Pancreas (tissue), 10 donors: ENCODE data around the gene GASK1B. TPM values are rescaled to one million over a fixed set of nuclear protein-coding genes. Genes with fewer than 3 reads are reported as not detected.

ENCODE experiments used
- ATAC-seq, 4 donors: fragments of 200-7000 bp; cut with Tn5 transposase; one replicate each; pipeline versions ENCODE4 v1.8.0 to v1.9.1; 2020; ENCODE audit warnings: mild to moderate bottlenecking in 4 of 4, moderate library complexity in 4 of 4
- DNase-seq, 6 donors: peaks; one replicate each; pipeline ENCODE4 v3.0.0-alpha.2; 2020
- FAIRE-seq: peaks from 2 replicates; lab custom pipeline; 2012; peaks lifted over from hg19 to GRCh38; lab: Jason Lieb, UNC
- H3K27ac ChIP-seq, 4 donors: fragments of 200-600 bp; sonication (generic); 1 replicate in 3 of 4; 2 replicates in 1 of 4; pipeline versions ENCODE4 v1.5.0 to v1.8.0; 2020
- H3K27me3 ChIP-seq, 4 donors: fragments of 200-600 bp; one replicate each; pipeline ENCODE4 v1.8.0; 2021
- H3K36me3 ChIP-seq, 3 donors: fragments of 200-600 bp; sonication (generic) in 1 of 3; one replicate each; pipeline versions ENCODE4 v1.5.0 to v1.8.0; 2020 to 2021
- H3K4me1 ChIP-seq, 3 donors: fragments of 200-600 bp; one replicate each; pipeline ENCODE4 v1.8.0; 2021
- H3K4me3 ChIP-seq, 4 donors: fragments of 200-600 bp; sonication (generic) in 2 of 4; one replicate each; pipeline versions ENCODE4 v1.5.0 to v1.8.0; 2020 to 2021
- H3K9me3 ChIP-seq, 4 donors: fragments of 200-600 bp; one replicate each; pipeline ENCODE4 v1.8.0; 2021
- CTCF ChIP-seq, 4 donors: fragments of 200-600 bp; sonication (generic) in 3 of 4; IDR thresholded peaks; one replicate each; pipeline versions ENCODE4 v1.5.0 to v1.8.0; 2021; ENCODE audit warnings: antibody characterized with exemption in 4 of 4
- WGBS, 2 donors: extraction: QIAGEN DNeasy Blood & Tissue Kit; methylation state at CpG; one replicate each; pipeline ENCODE4 v1.1.7; 2013; 5-methylcytosine and 5-hydroxymethylcytosine counted together
- intact Hi-C, 3 donors: fragments of 100-400 bp; cut with DNase I; formaldehyde crosslinking; loops; one replicate each; pipeline versions ENCODE4 v1.11.1 to v1.14.2; 2022
- polyA plus RNA-seq, 2 donors: library from polyadenylated mRNA; stranded (reverse); fragments of 200-250 nt; gene quantifications; one replicate each; pipeline ENCODE4 v1.2.3, GENCODE V29; 2013
- total RNA-seq, 6 donors: library from RNA; stranded (reverse); fragmentation: NEBNext Ultra II Directional in 4 of 6; extraction: Animal tissue kit (Norgen Biotek cat#: 25700) in 4 of 6; gene quantifications; one replicate each; pipeline versions ENCODE4 v1.2.1 to v1.2.4, GENCODE V29; 2021 to 2023
- donor health status: healthy with polysubstance abuse.
- donor health status: DM: no; HTN: no; CAD: no; lungs with moderate emphysema.
- donor health status: DM: no; HTN: no; CAD: no.
- donor health status: control.
- donor health status: control.
- donor health status: Bipolar disorder and iron deficiency.
- donor health status: DM: yes; HTN: yes; CAD: no.
- donor health status: DM: no; HTN: no; CAD: no.
- donor health status: DM: no; HTN: no; CAD: no.
- donor health status: DM: yes; HTN: yes; CAD: no.

GASK1B gene
- total and polyA plus RNA-seq, 8 donors = 1.4 to 27.7 (median 3.5) TPM

- peaks cover 0 to 10% (median 8%) of the 10 kb centered on the region in 3 donors for H3K4me1 ChIP-seq
- no peak for DNase-seq
- 93 to 98% methylated on average over 2 of the region's 2 CpGs for WGBS, 2 donors
- TF ChIP-seq CTCF (IDR thresholded peaks at IDR 0.05) = no peak
- H3K36me3 ChIP-seq = no peaks in the 10 kb centered on the region
- no peak overlapping the region for H3K27ac ChIP-seq
- H3K27me3 ChIP-seq = no peaks in the 10 kb centered on the region
- intact Hi-C loops = no loop called here
- no peak for ATAC-seq
- no peak for FAIRE-seq
- H3K9me3 ChIP-seq = no peaks in the 10 kb centered on the region
- H3K4me3 ChIP-seq = no peak overlapping the region
These were observed 40.6 kb upstream of the GASK1B start for GRCh38 chr4:158213466-158213865.

GRCh38 chr4:158211222-158211621, 38.4 kb upstream of the GASK1B start:
- Histone ChIP-seq H3K4me3 (peak overlapping the region in 3 of 4 donors; percentile 16 to 41 (median 37)), H3K4me1 (peaks cover 0 to 10% (median 8%) of the 10 kb centered on the region in 3 donors), H3K27ac (peak overlapping the region in 2 of 4 donors; percentile 93 to 94), H3K27me3 (no peaks in the 10 kb centered on the region), H3K36me3 (no peaks in the 10 kb centered on the region), H3K9me3 (no peaks in the 10 kb centered on the region)
- WGBS, 2 donors = 6 to 9% methylated on average over 3 of the region's 3 CpGs
- FAIRE-seq (peak; percentile 17), ATAC-seq (peak; percentile 36 to 63 (median 50)), DNase-seq (peak in 1 of 6 donors; percentile 30)
- TF ChIP-seq CTCF (IDR thresholded peaks at IDR 0.05) = no peak
- intact Hi-C loops = no loop called here

DNA sequence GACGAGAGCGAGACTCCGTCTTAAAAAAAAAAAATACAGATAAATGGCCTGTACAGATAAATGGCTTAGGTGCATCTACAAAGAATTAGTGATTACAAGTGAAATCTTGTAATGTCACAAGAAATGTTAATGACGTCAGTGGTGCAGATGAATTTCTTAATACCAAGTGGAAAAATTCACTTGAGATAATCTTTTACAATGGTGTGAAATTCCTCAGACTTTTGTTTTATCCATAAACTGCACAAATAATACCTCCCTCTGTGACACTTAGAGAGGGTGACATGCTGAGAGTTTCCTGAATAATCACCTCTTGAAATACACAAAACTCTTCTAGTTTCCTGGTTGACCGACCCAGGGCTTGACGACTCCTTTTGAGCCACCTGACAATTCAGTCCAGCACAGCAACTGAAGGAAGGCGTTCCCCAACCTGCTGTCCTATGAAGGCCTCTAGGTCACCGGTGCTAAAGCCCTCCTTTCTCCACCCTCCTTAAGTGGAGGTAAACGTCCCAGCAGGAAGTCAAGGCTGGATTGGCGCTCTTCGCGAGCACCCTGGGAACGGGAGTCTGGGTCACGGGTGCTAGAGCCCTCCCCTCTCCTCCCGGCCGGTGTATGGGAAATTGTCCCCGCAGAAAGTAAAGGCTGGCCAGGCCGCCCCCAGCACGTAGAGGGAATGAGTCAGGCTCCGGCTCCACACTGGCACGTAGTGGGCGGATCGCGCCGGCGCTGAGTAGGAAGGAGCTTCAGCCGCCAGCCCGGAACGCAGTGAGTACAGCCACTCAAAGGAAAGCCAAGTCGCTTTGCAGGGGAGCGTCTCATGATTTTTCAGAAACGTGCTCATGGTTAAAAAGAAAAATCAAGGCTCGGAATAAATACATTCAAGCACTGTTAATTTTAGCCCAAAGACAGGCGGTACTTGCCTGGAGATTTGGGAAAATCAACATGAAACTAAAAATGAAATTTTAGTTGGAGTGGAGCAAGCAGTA, 37.3 kb upstream of the GASK1B start, which contains the start of gene TMEM144:
Gene TMEM144, plus strand, starts transcription at position 662 of the 983 bp plus-strand sequence. CDS start 2,182 bp downstream, outside the sequence.
- Histone ChIP-seq H3K4me1 (peaks cover 0 to 10% (median 8%) of the 10 kb centered on the region in 3 donors), H3K27ac (peak within 1 kb of the TSS; percentile 81 to 94 (median 92)), H3K27me3 (no peaks in the 10 kb centered on the region), H3K36me3 (no peaks in the 10 kb centered on the region), H3K4me3 (peak within 1 kb of the TSS; percentile 16 to 41 (median 30)), H3K9me3 (no peaks in the 10 kb centered on the region)
- FAIRE-seq (peak; percentile 78), DNase-seq (peak; percentile 92 to 94 (median 93)), ATAC-seq (peak; percentile 95 to 97 (median 96))
- 7 to 8% methylated on average over 34 of the region's 34 CpGs for WGBS, 2 donors
- no peak for TF ChIP-seq CTCF (IDR thresholded peaks at IDR 0.05)
- intact Hi-C loops = no loop called here

- no peaks in the 10 kb centered on the region for H3K27me3 ChIP-seq
- 86 to 96% methylated on average over 5 of the region's 5 CpGs for WGBS, 2 donors
- intact Hi-C loops = no loop called here
- H3K9me3 ChIP-seq = no peaks in the 10 kb centered on the region
- ATAC-seq (peak in 1 of 4 donors; percentile 20), DNase-seq (no peak), FAIRE-seq (no peak)
- TF ChIP-seq CTCF (IDR thresholded peaks at IDR 0.05) = no peak
- peaks cover 0 to 10% (median 8%) of the 10 kb centered on the region in 3 donors for H3K4me1 ChIP-seq
- H3K4me3 ChIP-seq = no peak overlapping the region
- peak overlapping the region in 2 of 4 donors; percentile 93 to 94 for H3K27ac ChIP-seq
- no peaks in the 10 kb centered on the region for H3K36me3 ChIP-seq
These were observed 36.3 kb upstream of the GASK1B start for GRCh38 chr4:158208963-158209640.
